OCI-LY3 (cell line): ENCODE measurements around the gene MMRN2.

Experiments
- CTCF ChIP-seq: fragments of 200-600, 300-600 bp; sonication (generic); IDR thresholded peaks from 2 replicates; pipeline ENCODE4 v1.5.1; 2014; ENCODE audit warnings: antibody characterized with exemption, low read length, low read depth
- EZH2phosphoT487 ChIP-seq: fragments of 200-600 bp; shearing (Covaris generic); IDR thresholded peaks from 2 replicates; pipeline ENCODE4 v1.6.1; 2018; ENCODE audit warnings: antibody characterized with exemption, mixed run types, low read depth

DNA sequence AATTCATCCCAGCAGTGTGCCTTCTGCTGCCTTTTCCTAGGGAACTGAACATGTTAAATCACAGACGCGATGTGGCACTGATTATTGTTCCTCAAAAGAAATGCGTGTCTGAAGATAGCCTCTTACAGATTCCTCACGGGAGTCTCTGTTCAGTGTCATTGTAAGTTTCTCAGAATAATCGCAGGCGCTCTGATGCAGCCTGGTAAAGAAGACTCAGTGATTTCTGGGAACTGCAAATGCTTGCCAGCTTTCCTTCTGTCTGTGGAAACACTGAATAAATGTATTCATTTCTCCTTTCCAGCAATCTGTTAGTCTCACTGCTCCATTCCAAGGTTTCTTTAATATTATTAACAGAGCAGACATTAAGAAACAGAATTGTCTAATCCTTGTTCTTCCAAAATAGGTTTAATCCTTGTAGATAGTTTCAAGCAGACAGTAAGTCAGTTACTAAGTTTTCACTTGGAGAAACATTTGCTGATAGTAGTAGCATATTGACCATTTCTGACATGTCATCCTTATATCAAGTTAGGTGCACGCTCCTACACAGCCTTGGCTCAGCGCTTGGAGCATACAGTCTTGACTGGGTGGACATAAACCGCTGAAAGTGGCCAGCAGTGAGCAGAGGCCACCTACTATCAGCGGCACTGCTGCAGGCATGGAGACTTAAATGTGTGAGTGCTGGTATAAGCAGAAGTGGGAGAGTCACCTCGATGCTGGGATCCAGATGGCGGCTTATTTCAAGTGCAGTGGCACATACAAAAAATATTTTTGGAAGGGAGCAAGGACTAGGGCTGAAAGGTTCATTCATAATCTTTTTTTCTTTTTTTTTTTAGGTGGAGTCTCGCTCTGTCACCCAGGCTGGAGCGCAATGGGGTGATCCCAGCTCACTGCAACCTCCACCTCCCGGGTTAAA is 27.7 kb downstream of the MMRN2 start:
- no peak for TF ChIP-seq CTCF
- TF ChIP-seq EZH2phosphoT487, result no peak
